ENCODE data around the gene RECQL. TPM values are rescaled to one million over a fixed set of nuclear protein-coding genes. Genes with fewer than 3 reads are reported as not detected.

RECQL gene
- total and polyA plus RNA-seq, 2 of the 8 experiments (the other 6 are each of a cell fraction or from before 2014, with no cell fraction given), result 8.1 to 40.3 TPM

DNA sequence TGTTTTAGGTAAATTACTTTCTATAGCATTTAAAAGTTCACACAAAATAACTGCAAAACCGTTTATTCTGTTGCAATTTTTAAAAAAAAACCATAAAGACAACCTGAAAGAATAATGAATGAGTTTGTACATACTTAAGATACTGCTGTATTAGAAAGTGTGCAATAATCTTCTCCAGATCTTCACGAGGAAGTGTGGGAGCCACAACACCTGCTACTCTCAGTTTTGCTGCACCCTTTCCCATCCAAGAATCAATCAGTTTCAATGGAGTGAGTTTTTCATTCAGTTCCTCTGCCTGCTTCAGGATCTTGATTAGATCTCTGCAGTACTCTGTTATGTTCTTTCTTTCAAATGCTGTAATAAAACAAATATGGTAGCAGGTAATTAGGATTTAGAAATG is 30.1 kb downstream of the RECQL start (continued):
- TF ChIP-seq, protein P1, sequence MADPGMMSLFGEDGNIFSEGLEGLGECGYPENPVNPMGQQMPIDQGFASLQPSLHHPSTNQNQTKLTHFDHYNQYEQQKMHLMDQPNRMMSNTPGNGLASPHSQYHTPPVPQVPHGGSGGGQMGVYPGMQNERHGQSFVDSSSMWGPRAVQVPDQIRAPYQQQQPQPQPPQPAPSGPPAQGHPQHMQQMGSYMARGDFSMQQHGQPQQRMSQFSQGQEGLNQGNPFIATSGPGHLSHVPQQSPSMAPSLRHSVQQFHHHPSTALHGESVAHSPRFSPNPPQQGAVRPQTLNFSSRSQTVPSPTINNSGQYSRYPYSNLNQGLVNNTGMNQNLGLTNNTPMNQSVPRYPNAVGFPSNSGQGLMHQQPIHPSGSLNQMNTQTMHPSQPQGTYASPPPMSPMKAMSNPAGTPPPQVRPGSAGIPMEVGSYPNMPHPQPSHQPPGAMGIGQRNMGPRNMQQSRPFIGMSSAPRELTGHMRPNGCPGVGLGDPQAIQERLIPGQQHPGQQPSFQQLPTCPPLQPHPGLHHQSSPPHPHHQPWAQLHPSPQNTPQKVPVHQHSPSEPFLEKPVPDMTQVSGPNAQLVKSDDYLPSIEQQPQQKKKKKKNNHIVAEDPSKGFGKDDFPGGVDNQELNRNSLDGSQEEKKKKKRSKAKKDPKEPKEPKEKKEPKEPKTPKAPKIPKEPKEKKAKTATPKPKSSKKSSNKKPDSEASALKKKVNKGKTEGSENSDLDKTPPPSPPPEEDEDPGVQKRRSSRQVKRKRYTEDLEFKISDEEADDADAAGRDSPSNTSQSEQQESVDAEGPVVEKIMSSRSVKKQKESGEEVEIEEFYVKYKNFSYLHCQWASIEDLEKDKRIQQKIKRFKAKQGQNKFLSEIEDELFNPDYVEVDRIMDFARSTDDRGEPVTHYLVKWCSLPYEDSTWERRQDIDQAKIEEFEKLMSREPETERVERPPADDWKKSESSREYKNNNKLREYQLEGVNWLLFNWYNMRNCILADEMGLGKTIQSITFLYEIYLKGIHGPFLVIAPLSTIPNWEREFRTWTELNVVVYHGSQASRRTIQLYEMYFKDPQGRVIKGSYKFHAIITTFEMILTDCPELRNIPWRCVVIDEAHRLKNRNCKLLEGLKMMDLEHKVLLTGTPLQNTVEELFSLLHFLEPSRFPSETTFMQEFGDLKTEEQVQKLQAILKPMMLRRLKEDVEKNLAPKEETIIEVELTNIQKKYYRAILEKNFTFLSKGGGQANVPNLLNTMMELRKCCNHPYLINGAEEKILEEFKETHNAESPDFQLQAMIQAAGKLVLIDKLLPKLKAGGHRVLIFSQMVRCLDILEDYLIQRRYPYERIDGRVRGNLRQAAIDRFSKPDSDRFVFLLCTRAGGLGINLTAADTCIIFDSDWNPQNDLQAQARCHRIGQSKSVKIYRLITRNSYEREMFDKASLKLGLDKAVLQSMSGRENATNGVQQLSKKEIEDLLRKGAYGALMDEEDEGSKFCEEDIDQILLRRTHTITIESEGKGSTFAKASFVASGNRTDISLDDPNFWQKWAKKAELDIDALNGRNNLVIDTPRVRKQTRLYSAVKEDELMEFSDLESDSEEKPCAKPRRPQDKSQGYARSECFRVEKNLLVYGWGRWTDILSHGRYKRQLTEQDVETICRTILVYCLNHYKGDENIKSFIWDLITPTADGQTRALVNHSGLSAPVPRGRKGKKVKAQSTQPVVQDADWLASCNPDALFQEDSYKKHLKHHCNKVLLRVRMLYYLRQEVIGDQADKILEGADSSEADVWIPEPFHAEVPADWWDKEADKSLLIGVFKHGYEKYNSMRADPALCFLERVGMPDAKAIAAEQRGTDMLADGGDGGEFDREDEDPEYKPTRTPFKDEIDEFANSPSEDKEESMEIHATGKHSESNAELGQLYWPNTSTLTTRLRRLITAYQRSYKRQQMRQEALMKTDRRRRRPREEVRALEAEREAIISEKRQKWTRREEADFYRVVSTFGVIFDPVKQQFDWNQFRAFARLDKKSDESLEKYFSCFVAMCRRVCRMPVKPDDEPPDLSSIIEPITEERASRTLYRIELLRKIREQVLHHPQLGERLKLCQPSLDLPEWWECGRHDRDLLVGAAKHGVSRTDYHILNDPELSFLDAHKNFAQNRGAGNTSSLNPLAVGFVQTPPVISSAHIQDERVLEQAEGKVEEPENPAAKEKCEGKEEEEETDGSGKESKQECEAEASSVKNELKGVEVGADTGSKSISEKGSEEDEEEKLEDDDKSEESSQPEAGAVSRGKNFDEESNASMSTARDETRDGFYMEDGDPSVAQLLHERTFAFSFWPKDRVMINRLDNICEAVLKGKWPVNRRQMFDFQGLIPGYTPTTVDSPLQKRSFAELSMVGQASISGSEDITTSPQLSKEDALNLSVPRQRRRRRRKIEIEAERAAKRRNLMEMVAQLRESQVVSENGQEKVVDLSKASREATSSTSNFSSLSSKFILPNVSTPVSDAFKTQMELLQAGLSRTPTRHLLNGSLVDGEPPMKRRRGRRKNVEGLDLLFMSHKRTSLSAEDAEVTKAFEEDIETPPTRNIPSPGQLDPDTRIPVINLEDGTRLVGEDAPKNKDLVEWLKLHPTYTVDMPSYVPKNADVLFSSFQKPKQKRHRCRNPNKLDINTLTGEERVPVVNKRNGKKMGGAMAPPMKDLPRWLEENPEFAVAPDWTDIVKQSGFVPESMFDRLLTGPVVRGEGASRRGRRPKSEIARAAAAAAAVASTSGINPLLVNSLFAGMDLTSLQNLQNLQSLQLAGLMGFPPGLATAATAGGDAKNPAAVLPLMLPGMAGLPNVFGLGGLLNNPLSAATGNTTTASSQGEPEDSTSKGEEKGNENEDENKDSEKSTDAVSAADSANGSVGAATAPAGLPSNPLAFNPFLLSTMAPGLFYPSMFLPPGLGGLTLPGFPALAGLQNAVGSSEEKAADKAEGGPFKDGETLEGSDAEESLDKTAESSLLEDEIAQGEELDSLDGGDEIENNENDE (IDR thresholded peaks at IDR 0.05; ENCODE audit: insufficient replicate concordance, low read length), result no peak
- TF ChIP-seq SP4 (IDR thresholded peaks at IDR 0.05; ENCODE audit: low read length) (no peak), POU5F1 (IDR thresholded peaks at IDR 0.05; ENCODE audit: low read depth, low read length) (no peak), RXRA (IDR thresholded peaks at IDR 0.05; ENCODE audit: insufficient read depth, low read depth, low read length) (no peak)
- TF ChIP-seq, protein P2, sequence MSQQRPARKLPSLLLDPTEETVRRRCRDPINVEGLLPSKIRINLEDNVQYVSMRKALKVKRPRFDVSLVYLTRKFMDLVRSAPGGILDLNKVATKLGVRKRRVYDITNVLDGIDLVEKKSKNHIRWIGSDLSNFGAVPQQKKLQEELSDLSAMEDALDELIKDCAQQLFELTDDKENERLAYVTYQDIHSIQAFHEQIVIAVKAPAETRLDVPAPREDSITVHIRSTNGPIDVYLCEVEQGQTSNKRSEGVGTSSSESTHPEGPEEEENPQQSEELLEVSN (IDR thresholded peaks at IDR 0.05), result no peak

Data from H1 (cell line).